NK-92 treated with Interleukin-12 subunit alpha and Interleukin-12 subunit beta, amount 100 ng/mL, for 24 hours (cell line): Measurements from ENCODE around the gene CPA4.
"Not testable (repeated sequence)": the region's sequence is repeated elsewhere in the genome, so short reads cannot be mapped to it uniquely, and the experiment has no call there.

Experiments used
- DNase-seq: peaks from one replicate; lab custom pipeline; 2025; lab: John Stamatoyannopoulos, UW

Gene CPA4

GRCh38 chr7:130292682-130293257 is at the start of gene CPA4:
Gene CPA4 (plus strand): TSS chr7:130293161. CDS start chr7:130293181, 20 bp downstream.
- no peak for DNase-seq

- DNase-seq, result not testable (repeated sequence)
Observed at GRCh38 chr7:130243486-130243885, 49.5 kb upstream of the CPA4 start.

- DNase-seq, result not testable (repeated sequence)
Observed at GRCh38 chr7:130246491-130246890, 46.5 kb upstream of the CPA4 start.

- not testable (repeated sequence) for DNase-seq
Observed at GRCh38 chr7:130248842-130249241, 44.1 kb upstream of the CPA4 start.

GRCh38 chr7:130249626-130250025 is 43.3 kb upstream of the CPA4 start:
- not testable (repeated sequence) for DNase-seq

- no peak for DNase-seq
Observed at GRCh38 chr7:130254555-130254954, 38.4 kb upstream of the CPA4 start.

- no peak for DNase-seq
Observed at GRCh38 chr7:130256704-130257103, 36.3 kb upstream of the CPA4 start.

- DNase-seq, result no peak
Observed at GRCh38 chr7:130258494-130259078, 34.4 kb upstream of the CPA4 start.

GRCh38 chr7:130262448-130262847 is 30.5 kb upstream of the CPA4 start:
- DNase-seq, result no peak

- DNase-seq, result no peak
Observed at GRCh38 chr7:130263130-130263529, 29.8 kb upstream of the CPA4 start.

GRCh38 chr7:130266258-130266960 is 26.6 kb upstream of the CPA4 start, which contains the start of gene CPA2:
Gene CPA2 (plus strand): TSS chr7:130266863. CDS start chr7:130266882, 19 bp downstream.
- DNase-seq, result no peak

GRCh38 chr7:130266961-130267321 is 26.0 kb upstream of the CPA4 start:
- no peak for DNase-seq

- DNase-seq, result no peak
Observed at GRCh38 chr7:130268463-130269317, 24.3 kb upstream of the CPA4 start.

GRCh38 chr7:130269318-130269694 is 23.7 kb upstream of the CPA4 start:
- DNase-seq, result no peak

- no peak for DNase-seq
Observed at GRCh38 chr7:130270947-130271800, 21.8 kb upstream of the CPA4 start.

GRCh38 chr7:130272381-130273080 is 20.4 kb upstream of the CPA4 start:
- DNase-seq, result no peak

- DNase-seq, result no peak
Observed at GRCh38 chr7:130273081-130273932, 19.7 kb upstream of the CPA4 start.

GRCh38 chr7:130273933-130274255 is 19.1 kb upstream of the CPA4 start:
- no peak for DNase-seq

GRCh38 chr7:130274296-130274695 is 18.7 kb upstream of the CPA4 start:
- DNase-seq, result no peak

GRCh38 chr7:130274983-130275591 is 17.9 kb upstream of the CPA4 start:
- no peak for DNase-seq
